Smooth muscle cell (in vitro differentiated cells): ENCODE data around the gene PGBD4. TPM values are rescaled to one million over a fixed set of nuclear protein-coding genes. Genes with fewer than 3 reads are reported as not detected.
"Not testable (repeated sequence)": the region's sequence is repeated elsewhere in the genome, so short reads cannot be mapped to it uniquely, and the experiment has no call there.

ENCODE experiments used
- DNase-seq: peaks from one replicate; lab custom pipeline; 2025; ENCODE audit not compliant: unreplicated experiment; lab: John Stamatoyannopoulos, UW
- H2AFZ ChIP-seq: fragments of 200-600 bp; sonication (generic); 2 replicates; pipeline ENCODE4 v1.6.0; 2016; ENCODE audit warnings: antibody characterized with exemption, low read depth, mild to moderate bottlenecking
- H3F3A ChIP-seq: fragments of 200-600 bp; sonication (generic); 2 replicates; pipeline ENCODE4 v1.6.0; 2017; ENCODE audit warnings: antibody characterized with exemption, low read depth
- H3K27ac ChIP-seq: fragments of 200-600 bp; sonication (generic); 2 replicates; pipeline ENCODE4 v1.5.1; 2016; ENCODE audit warnings: low read depth, mild to moderate bottlenecking
- H3K27me3 ChIP-seq: fragments of 200-600 bp; sonication (generic); 2 replicates; pipeline ENCODE4 v1.6.1; 2016; ENCODE audit warnings: low read depth, mild to moderate bottlenecking
- H3K36me3 ChIP-seq: fragments of 200-600 bp; sonication (generic); 2 replicates; pipeline ENCODE4 v1.5.1; 2016; ENCODE audit warnings: low read depth
- H3K4me1 ChIP-seq: fragments of 200-600 bp; sonication (generic); 2 replicates; pipeline ENCODE4 v1.5.1; 2016; ENCODE audit warnings: low read depth
- H3K4me2 ChIP-seq: fragments of 200-600 bp; sonication (generic); 2 replicates; pipeline ENCODE4 v1.6.0; 2016; ENCODE audit warnings: mild to moderate bottlenecking
- H3K4me3 ChIP-seq: fragments of 200-600 bp; sonication (generic); 2 replicates; pipeline ENCODE4 v1.5.1; 2016; ENCODE audit warnings: mild to moderate bottlenecking
- H3K79me2 ChIP-seq: fragments of 200-600 bp; sonication (generic); 2 replicates; pipeline ENCODE4 v1.6.0; 2016; ENCODE audit warnings: low read depth, mild to moderate bottlenecking
- H3K9ac ChIP-seq: fragments of 200-600 bp; sonication (generic); 2 replicates; pipeline ENCODE4 v1.6.0; 2016; ENCODE audit warnings: low read depth
- H3K9me3 ChIP-seq: fragments of 200-600 bp; sonication (generic); replicated peaks from 2 replicates; pipeline ENCODE4 v1.5.1; 2016; ENCODE audit warnings: low read depth
- H4K20me1 ChIP-seq: fragments of 200-600 bp; sonication (generic); 2 replicates; pipeline ENCODE4 v1.6.0; 2016; ENCODE audit warnings: low read depth
- WGBS: methylation state at CpG from one replicate; pipeline ENCODE4 v1.1.7; 2016; ENCODE audit warnings: low lambda C conversion rate; 5-methylcytosine and 5-hydroxymethylcytosine counted together
- polyA plus RNA-seq: library from polyadenylated mRNA; unstranded; fragments of >200 nt; fragmentation: Nextera tagmentation; extraction: Ambion mirVana; gene quantifications from 2 replicates; pipeline ENCODE4 v1.2.1, GENCODE V29; 2016
- total RNA-seq: library from RNA; depleted of rRNA; stranded (reverse); fragments of >200 nt; gene quantifications from 2 replicates; pipeline ENCODE4 v1.2.3, GENCODE V29; 2014
- TF ChIP-seq, protein P1 (sequence below): fragments of 200-600 bp; sonication (generic); IDR thresholded peaks from 2 replicates; pipeline ENCODE4 v1.5.1; 2017; ENCODE audit warnings: borderline replicate concordance, mild to moderate bottlenecking, antibody characterized with exemption; ENCODE audit not compliant: insufficient read depth, poor library complexity, severe bottlenecking

The PGBD4 gene
- total and polyA plus RNA-seq, 2 experiments from 2014 or later: 0.62 to 1.3 TPM

DNA sequence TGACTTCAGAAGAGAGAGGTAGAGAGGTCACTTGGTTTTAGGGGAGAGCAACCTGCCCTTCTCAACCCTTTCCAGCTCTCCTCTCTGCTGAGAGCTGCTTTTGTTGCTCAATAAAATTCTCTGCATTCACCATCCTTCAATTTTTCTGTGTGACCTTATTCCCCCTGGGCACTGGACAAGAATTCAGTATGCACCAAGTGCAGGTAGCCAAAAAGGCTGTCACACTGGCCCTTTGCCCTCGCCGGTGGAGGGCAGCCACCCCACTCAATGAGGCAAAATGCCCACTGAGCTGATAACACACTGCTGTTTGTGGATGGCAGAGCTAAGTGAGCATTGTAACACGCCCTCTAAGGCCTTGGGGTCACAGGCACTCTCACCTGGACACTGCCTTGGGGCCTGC, 12.9 kb downstream of the PGBD4 start:
- TF ChIP-seq, protein P1, sequence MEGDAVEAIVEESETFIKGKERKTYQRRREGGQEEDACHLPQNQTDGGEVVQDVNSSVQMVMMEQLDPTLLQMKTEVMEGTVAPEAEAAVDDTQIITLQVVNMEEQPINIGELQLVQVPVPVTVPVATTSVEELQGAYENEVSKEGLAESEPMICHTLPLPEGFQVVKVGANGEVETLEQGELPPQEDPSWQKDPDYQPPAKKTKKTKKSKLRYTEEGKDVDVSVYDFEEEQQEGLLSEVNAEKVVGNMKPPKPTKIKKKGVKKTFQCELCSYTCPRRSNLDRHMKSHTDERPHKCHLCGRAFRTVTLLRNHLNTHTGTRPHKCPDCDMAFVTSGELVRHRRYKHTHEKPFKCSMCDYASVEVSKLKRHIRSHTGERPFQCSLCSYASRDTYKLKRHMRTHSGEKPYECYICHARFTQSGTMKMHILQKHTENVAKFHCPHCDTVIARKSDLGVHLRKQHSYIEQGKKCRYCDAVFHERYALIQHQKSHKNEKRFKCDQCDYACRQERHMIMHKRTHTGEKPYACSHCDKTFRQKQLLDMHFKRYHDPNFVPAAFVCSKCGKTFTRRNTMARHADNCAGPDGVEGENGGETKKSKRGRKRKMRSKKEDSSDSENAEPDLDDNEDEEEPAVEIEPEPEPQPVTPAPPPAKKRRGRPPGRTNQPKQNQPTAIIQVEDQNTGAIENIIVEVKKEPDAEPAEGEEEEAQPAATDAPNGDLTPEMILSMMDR: no peak
- Histone ChIP-seq H2AFZ (no peak overlapping the region), H3F3A (no peaks in the 10 kb centered on the region), H4K20me1 (no peaks in the 10 kb centered on the region), H3K9me3 (no peaks in the 10 kb centered on the region), H3K4me1 (no peaks in the 10 kb centered on the region), H3K4me2 (no peak overlapping the region), H3K27ac (no peak overlapping the region), H3K36me3 (no peaks in the 10 kb centered on the region), H3K79me2 (no peaks in the 10 kb centered on the region), H3K4me3 (no peak overlapping the region), H3K9ac (no peak overlapping the region), H3K27me3 (no peaks in the 10 kb centered on the region)
- no peak for DNase-seq
- 100% methylated on average over 3 of the region's 3 CpGs for WGBS

DNA sequence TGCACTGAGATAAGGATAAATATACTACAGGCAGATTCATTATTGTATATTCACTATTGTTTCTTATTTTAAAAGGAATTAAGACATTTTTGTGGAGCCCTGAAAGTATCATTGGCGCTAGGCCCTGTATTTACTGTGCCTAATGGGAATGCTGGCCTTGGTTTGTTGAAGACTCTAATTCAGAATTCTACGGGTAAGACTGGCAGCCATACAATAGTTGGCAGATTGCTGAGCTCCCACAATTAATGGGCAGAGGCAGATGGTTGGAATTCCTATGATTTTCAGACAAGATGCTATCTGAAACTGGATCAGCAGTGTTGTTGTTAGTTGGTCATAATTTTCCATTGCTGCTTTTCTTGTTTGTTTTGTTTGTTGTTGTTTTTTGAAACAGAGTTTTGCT, 14.7 kb downstream of the PGBD4 start:
- Histone ChIP-seq H3K4me1 (no peaks in the 10 kb centered on the region), H3K9ac (no peak overlapping the region), H3K27ac (no peak overlapping the region), H3K27me3 (no peaks in the 10 kb centered on the region), H3K36me3 (no peaks in the 10 kb centered on the region), H3F3A (no peaks in the 10 kb centered on the region), H2AFZ (no peak overlapping the region), H4K20me1 (no peaks in the 10 kb centered on the region), H3K4me2 (no peak overlapping the region), H3K9me3 (no peaks in the 10 kb centered on the region), H3K4me3 (no peak overlapping the region), H3K79me2 (no peaks in the 10 kb centered on the region)
- TF ChIP-seq, protein P1: no peak
- no peak for DNase-seq
- WGBS: 77% methylated on average over 2 of the region's 2 CpGs

DNA sequence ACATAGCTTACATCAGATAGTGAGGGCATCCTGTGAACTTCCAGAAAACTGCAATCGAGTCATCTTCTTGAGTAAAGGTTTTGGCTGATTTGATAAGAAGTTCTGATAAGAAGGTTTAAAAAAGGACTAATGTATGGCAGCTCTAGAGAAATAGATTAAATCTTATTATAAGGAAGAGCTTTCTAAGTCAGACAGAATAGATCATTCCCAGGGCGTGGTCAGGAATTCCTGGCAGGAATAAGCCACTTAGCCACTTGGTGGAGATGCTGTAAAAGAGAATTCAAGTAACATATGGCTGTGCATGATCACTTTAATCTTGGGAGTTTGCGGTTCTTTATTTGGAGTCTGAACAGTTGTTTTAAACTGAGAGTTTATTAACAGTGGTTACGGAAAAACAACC, 17.4 kb downstream of the PGBD4 start:
- Histone ChIP-seq H3K36me3 (no peaks in the 10 kb centered on the region), H3F3A (peaks cover 6% of the 10 kb centered on the region), H3K79me2 (no peaks in the 10 kb centered on the region), H3K9ac (no peak overlapping the region), H3K27ac (peak overlapping the region; percentile 31), H2AFZ (no peak overlapping the region), H3K9me3 (no peaks in the 10 kb centered on the region), H4K20me1 (no peaks in the 10 kb centered on the region), H3K4me2 (no peak overlapping the region), H3K4me1 (peaks cover 5% of the 10 kb centered on the region), H3K27me3 (no peaks in the 10 kb centered on the region), H3K4me3 (no peak overlapping the region)
- DNase-seq: no peak
- WGBS: 61% methylated on average over 4 of the region's 4 CpGs
- TF ChIP-seq, protein P1: no peak

DNA sequence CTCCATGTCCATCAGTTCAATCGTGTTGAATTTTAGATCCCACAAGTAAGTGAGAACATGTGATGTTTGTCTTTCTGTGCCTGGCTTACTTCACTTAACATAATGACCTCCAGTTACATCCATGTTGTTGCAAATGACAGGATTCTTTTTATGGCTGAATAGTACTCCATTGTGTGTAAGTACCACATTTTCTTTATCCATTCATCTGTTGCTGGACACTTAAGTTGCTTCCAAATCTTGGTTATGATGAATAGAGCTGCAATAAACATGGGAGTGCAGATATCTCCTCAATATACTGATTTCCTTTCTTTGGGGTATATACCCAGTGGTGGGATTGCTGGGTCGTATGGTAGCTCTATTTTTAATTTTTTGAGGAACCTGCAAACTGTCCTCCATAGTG, 18.5 kb downstream of the PGBD4 start:
- not testable (repeated sequence) for H2AFZ ChIP-seq, H3K4me3 ChIP-seq, H3K79me2 ChIP-seq, H3F3A ChIP-seq, H3K36me3 ChIP-seq, DNase-seq, H3K4me2 ChIP-seq, H3K4me1 ChIP-seq, H3K27ac ChIP-seq, H3K9me3 ChIP-seq, H4K20me1 ChIP-seq, H3K27me3 ChIP-seq, H3K9ac ChIP-seq
- WGBS: 86% methylated on average over 2 of the region's 2 CpGs

DNA sequence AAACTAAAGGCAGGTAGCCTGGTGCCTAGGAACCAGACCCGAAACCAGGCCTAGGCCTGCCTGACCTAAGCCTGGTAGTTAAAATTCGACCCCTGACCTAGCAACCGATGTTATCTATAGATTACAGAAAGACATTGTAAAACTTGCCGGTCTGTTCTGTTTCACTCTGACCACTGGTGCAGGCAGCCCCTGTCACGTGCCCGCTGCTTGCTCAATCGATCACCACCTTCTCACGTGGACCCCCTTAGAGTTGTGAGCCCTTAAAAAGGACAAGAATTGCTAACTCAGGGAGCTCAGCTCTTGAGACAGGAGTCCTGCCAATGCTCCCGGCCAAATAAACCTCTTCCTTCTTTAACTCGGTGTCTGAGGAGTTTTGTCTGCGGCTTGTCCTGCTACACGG, 19.9 kb downstream of the PGBD4 start:
- DNase-seq: not testable (repeated sequence)
- WGBS: 43% methylated on average over 12 of the region's 12 CpGs

More for the DNA sequence above, 19.9 kb downstream of the PGBD4 start:
- Histone ChIP-seq H3K4me2 (peak overlapping the region; percentile 78), H3K9ac (peak overlapping the region; percentile 82), H3K27ac (peak overlapping the region; percentile 98)
- not testable (repeated sequence) for H3K4me1 ChIP-seq, H3F3A ChIP-seq, H3K9me3 ChIP-seq, H3K4me3 ChIP-seq, H2AFZ ChIP-seq, H3K79me2 ChIP-seq, H3K36me3 ChIP-seq, H4K20me1 ChIP-seq, H3K27me3 ChIP-seq
